ENCODE measurements around the gene GPR42. TPM values are rescaled to one million over a fixed set of nuclear protein-coding genes. Genes with fewer than 3 reads are reported as not detected.

The GPR42 gene
- total and polyA plus RNA-seq, 10 of the 15 experiments (the other 5 are each of a cell fraction or from before 2014, with no cell fraction given), result 0.13 TPM; not detected in 9

GRCh38 chr19:35398570-35398969 is 27.7 kb downstream of the GPR42 start (continued):
- TF ChIP-seq, protein P1, sequence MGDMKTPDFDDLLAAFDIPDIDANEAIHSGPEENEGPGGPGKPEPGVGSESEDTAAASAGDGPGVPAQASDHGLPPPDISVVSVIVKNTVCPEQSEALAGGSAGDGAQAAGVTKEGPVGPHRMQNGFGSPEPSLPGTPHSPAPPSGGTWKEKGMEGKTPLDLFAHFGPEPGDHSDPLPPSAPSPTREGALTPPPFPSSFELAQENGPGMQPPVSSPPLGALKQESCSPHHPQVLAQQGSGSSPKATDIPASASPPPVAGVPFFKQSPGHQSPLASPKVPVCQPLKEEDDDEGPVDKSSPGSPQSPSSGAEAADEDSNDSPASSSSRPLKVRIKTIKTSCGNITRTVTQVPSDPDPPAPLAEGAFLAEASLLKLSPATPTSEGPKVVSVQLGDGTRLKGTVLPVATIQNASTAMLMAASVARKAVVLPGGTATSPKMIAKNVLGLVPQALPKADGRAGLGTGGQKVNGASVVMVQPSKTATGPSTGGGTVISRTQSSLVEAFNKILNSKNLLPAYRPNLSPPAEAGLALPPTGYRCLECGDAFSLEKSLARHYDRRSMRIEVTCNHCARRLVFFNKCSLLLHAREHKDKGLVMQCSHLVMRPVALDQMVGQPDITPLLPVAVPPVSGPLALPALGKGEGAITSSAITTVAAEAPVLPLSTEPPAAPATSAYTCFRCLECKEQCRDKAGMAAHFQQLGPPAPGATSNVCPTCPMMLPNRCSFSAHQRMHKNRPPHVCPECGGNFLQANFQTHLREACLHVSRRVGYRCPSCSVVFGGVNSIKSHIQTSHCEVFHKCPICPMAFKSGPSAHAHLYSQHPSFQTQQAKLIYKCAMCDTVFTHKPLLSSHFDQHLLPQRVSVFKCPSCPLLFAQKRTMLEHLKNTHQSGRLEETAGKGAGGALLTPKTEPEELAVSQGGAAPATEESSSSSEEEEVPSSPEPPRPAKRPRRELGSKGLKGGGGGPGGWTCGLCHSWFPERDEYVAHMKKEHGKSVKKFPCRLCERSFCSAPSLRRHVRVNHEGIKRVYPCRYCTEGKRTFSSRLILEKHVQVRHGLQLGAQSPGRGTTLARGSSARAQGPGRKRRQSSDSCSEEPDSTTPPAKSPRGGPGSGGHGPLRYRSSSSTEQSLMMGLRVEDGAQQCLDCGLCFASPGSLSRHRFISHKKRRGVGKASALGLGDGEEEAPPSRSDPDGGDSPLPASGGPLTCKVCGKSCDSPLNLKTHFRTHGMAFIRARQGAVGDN (IDR thresholded peaks at IDR 0.05), result no peak
- TF ChIP-seq NFIC (IDR thresholded peaks at IDR 0.05; ENCODE audit: low read depth, low read length) (no peak), GABPA (IDR thresholded peaks at IDR 0.05; ENCODE audit: low read depth) (no peak), ZSCAN29 (IDR thresholded peaks at IDR 0.05) (no peak)

DNA sequence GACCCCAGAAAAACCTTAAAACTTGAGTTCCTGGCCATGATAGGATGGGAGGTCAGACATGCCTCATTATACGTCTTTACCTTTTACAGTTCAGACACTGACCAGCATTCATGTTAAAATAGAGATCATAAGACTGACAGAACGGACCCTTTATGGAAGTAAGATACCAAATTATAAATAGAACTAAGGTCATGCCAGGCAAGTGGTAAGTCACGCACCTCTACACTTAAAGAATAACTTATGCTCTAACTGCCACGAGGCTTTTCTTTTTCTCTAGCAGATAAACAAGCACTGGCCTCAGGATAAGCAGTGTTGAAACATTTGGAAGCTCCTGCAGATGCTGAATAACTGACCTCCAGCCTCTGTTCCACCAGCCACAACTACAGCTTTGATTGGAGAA is 28.4 kb downstream of the GPR42 start:
- no peak for FAIRE-seq
- Histone ChIP-seq H4K20me1 (ENCODE audit: control insufficient read depth, insufficient read depth) (no peaks in the 10 kb centered on the region), H3K9ac (ENCODE audit: control insufficient read depth, insufficient read depth, low read length) (no peak overlapping the region), H3K4me2 (ENCODE audit: control insufficient read depth, insufficient read depth) (no peak overlapping the region), H3K4me3 (no peak overlapping the region), H3K36me3 (ENCODE audit: control insufficient read depth in 2 of 2, insufficient read depth in 2 of 2, low read length in 1 of 2) (no peaks in the 10 kb centered on the region), H3K4me1 (ENCODE audit: control insufficient read depth, insufficient read depth, low read length) (peaks cover 27% of the 10 kb centered on the region), H3K27me3 (replicated peaks in 1 of 2; ENCODE audit: control insufficient read depth in 2 of 2, insufficient read depth in 2 of 2, low read length in 1 of 2) (no peaks in the 10 kb centered on the region), H3K9me3 (replicated peaks; ENCODE audit: control insufficient read depth, insufficient read depth, low read length) (no peaks in the 10 kb centered on the region), H3K79me2 (ENCODE audit: control insufficient read depth, insufficient read depth, low read length) (no peaks in the 10 kb centered on the region), H3K27ac (ENCODE audit: control insufficient read depth, insufficient read depth) (no peak overlapping the region), H2AFZ (ENCODE audit: control insufficient read depth, low read depth, low read length) (no peak overlapping the region)
- ATAC-seq, result no peak; the same call in 2 of the 3 replicates
- no peak for DNase-seq (ENCODE audit: low read depth, low spot score)
- intact Hi-C loops (cut with micrococcal nuclease; ENCODE audit: unreplicated experiment) (no loop called here), in situ Hi-C loops (cut with MboI) (no loop called here)
- ChIA-PET POLR2A (interaction anchor here (0.5 to 1.6 kb wide), 4 partner anchors 9 to 53 kb away, joined by 3 to 7 read pairs (median 4); no protein-coding TSS in a partner anchor), SMC1A (ENCODE audit: uncharacterized antibody, unreplicated experiment) (interaction anchor here (1.1 to 10.8 kb wide), 4 partner anchors 17 to 43 kb away, joined by 3 to 152 read pairs (median 58); no protein-coding TSS in a partner anchor), RAD21 (ENCODE audit: unreplicated experiment) (interaction anchor here (1.0 to 4.9 kb wide), 4 partner anchors 10 to 71 kb away, joined by 3 to 84 read pairs (median 3); no protein-coding TSS in a partner anchor), CTCF (interaction anchor here (1.1 to 1.4 kb wide), 2 partner anchors 46 to 65 kb away, joined by 3 to 6 read pairs; no protein-coding TSS in a partner anchor)
- WGBS (ENCODE audit: insufficient coverage, insufficient replicate concordance, low lambda C conversion rate, missing lambda C conversion rate), result 51% methylated on average over 4 of the region's 4 CpGs
- TF ChIP-seq, protein P1 (IDR thresholded peaks at IDR 0.05), result peak; percentile 88
- TF ChIP-seq PKNOX1 (IDR thresholded peaks at IDR 0.05), result 0 out of 2 replicates have a peak, but pooled peaks have one; percentile 16
- peak; percentile 15; the same call in 1 of the 2 replicates for TF ChIP-seq NFIC (IDR thresholded peaks at IDR 0.05; ENCODE audit: low read depth, low read length)
- TF ChIP-seq IKZF1 (conservative IDR thresholded peaks at IDR 0.05), result no peak
- no peak for TF ChIP-seq EGR1 (IDR thresholded peaks at IDR 0.05; ENCODE audit: borderline replicate concordance in 1 of 2, low read depth in 2 of 2, low read length in 2 of 2)
- BruUV-seq (replicated peaks), result no TSS peak

Data from GM12878 (cell line).